Activated T-cell treated with anti-CD3 and anti-CD28 coated beads, Interleukin-2, amount 50 U/mL, for 1 hour (primary cell): ENCODE measurements around the gene IRF3.

Experiments
- DNase-seq: peaks from one replicate; pipeline ENCODE4 v3.0.0-alpha.2; 2020

IRF3 gene

GRCh38 chr19:49687150-49687549 is 21.5 kb upstream of the IRF3 start:
- no peak for DNase-seq

GRCh38 chr19:49686503-49687088 is 20.9 kb upstream of the IRF3 start:
- DNase-seq: no peak

GRCh38 chr19:49685845-49686332 is 20.2 kb upstream of the IRF3 start:
- DNase-seq: no peak

GRCh38 chr19:49684983-49685553 is 19.4 kb upstream of the IRF3 start:
- no peak for DNase-seq

- no peak for DNase-seq
These were observed 18.8 kb upstream of the IRF3 start for GRCh38 chr19:49684251-49684982.

- no peak for DNase-seq
These were observed 18.2 kb upstream of the IRF3 start for GRCh38 chr19:49683814-49684250.

GRCh38 chr19:49682274-49682673 is 16.6 kb upstream of the IRF3 start:
- no peak for DNase-seq

GRCh38 chr19:49681830-49682229 is 16.2 kb upstream of the IRF3 start:
- no peak for DNase-seq

GRCh38 chr19:49680421-49681351 is 15.0 kb upstream of the IRF3 start:
- peak; percentile 97 for DNase-seq

GRCh38 chr19:49679771-49680413 is 14.2 kb upstream of the IRF3 start:
- no peak for DNase-seq

GRCh38 chr19:49678985-49679770 is 13.5 kb upstream of the IRF3 start:
- DNase-seq: no peak

- peak; percentile 85 for DNase-seq
These were observed 12.4 kb upstream of the IRF3 start for GRCh38 chr19:49677901-49678674.

- no peak for DNase-seq
These were observed 11.7 kb upstream of the IRF3 start, which contains the start of gene PRMT1 for GRCh38 chr19:49677231-49677900. Gene PRMT1 (plus strand): TSS chr19:49677271. CDS start chr19:49677281, 10 bp downstream.

GRCh38 chr19:49676784-49677230 is 11.2 kb upstream of the IRF3 start:
- DNase-seq: peak; percentile 97

GRCh38 chr19:49676136-49676783 is 10.6 kb upstream of the IRF3 start:
- DNase-seq: no peak

- DNase-seq: peak; percentile 79
These were observed 6.7 kb upstream of the IRF3 start for GRCh38 chr19:49672131-49672919.

GRCh38 chr19:49669516-49669915 is 3.9 kb upstream of the IRF3 start:
- DNase-seq: no peak

- no peak for DNase-seq
These were observed 1.8 kb upstream of the IRF3 start for GRCh38 chr19:49667473-49667872.

- no peak for DNase-seq
These were observed 425 bp upstream of the IRF3 start for GRCh38 chr19:49666120-49666444.
